Omental fat pad (tissue), 4 donors: ENCODE measurements around the gene PIP5K1B. TPM values are rescaled to one million over a fixed set of nuclear protein-coding genes. Genes with fewer than 3 reads are reported as not detected.

Source experiments
- ATAC-seq: fragments of 150-250 bp; one replicate; pipeline ENCODE4 v1.9.1; 2016; ENCODE audit warnings: mild to moderate bottlenecking, moderate library complexity; ENCODE audit not compliant: low FRiP score
- DNase-seq: peaks from one replicate; pipeline ENCODE4 v3.0.0-alpha.2; 2019; ENCODE audit warnings: low spot score
- CTCF ChIP-seq, 3 donors: fragments of 450-650 bp; IDR thresholded peaks; one replicate each; pipeline ENCODE4 v1.5.1; 2016 to 2017; ENCODE audit warnings: antibody characterized with exemption in 3 of 3, mild to moderate bottlenecking in 3 of 3, moderate library complexity in 2 of 3
- total RNA-seq, 4 donors: library from RNA; depleted of rRNA; stranded (reverse); fragments of >200 nt; gene quantifications; one replicate each; pipeline ENCODE4 v1.1.0, GENCODE V29; 2016

PIP5K1B gene
- total RNA-seq, 4 donors from 2014 or later: 1.9 to 14.3 (median 3.2) TPM

GRCh38 chr9:68951879-68952659, 247.0 kb downstream of the PIP5K1B start:
- no peak for DNase-seq
- ATAC-seq: no peak
- TF ChIP-seq CTCF (IDR thresholded peaks at IDR 0.05): no peak

GRCh38 chr9:68953771-68954170, 248.7 kb downstream of the PIP5K1B start:
- TF ChIP-seq CTCF (IDR thresholded peaks at IDR 0.05): no peak
- no peak for ATAC-seq
- no peak for DNase-seq

- DNase-seq (no peak), ATAC-seq (no peak)
- TF ChIP-seq CTCF (IDR thresholded peaks at IDR 0.05): no peak
Measured at GRCh38 chr9:68955330-68955729, 250.3 kb downstream of the PIP5K1B start.

GRCh38 chr9:68957479-68957878, 252.4 kb downstream of the PIP5K1B start:
- no peak for ATAC-seq
- DNase-seq: no peak
- no peak for TF ChIP-seq CTCF (IDR thresholded peaks at IDR 0.05)

- TF ChIP-seq CTCF (IDR thresholded peaks at IDR 0.05): no peak
- DNase-seq: no peak
- ATAC-seq: no peak
Measured at GRCh38 chr9:68961587-68961986, 256.5 kb downstream of the PIP5K1B start.

- no peak for TF ChIP-seq CTCF (IDR thresholded peaks at IDR 0.05)
- no peak for ATAC-seq
- no peak for DNase-seq
Measured at GRCh38 chr9:68963416-68963815, 258.4 kb downstream of the PIP5K1B start.

GRCh38 chr9:68964102-68964541, 259.1 kb downstream of the PIP5K1B start:
- ATAC-seq (no peak), DNase-seq (no peak)
- no peak for TF ChIP-seq CTCF (IDR thresholded peaks at IDR 0.05)
